Measurements from ENCODE around the gene RNASE4.

DNA sequence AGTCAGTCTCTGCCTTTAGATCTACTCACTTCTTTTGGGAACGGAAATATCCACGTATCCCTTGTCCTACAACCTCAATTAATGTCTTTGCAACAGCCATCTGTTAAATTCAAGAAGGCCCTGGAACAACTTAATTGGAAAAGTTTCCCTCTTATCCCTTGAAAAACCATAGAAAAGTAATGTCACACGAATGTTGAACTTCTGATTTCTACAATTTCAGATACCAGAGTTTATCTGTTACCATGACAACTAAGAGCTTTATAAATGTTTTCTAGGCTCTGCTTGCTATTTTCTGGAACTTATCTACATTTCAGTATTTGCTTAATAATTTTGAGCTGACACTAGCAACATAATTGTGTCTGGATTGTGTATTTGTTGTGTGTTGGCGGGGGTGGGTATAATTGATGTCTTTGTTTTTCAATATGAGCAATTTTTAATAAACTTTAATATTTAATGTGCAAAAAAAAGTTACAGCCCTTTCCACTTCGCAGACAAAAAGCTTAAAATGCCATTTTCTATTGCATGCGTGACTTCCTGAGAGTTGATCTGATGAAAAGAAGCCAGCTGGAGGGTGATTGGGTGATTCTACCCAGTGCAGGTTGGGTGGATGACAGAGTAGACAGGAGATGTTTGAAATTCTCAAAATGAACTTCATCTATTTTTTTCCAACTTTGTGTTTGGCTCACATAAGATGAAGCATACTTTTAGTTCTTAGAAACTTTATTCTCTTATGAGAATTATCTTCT lies 49.5 kb downstream of the RNASE4 start:
- TF ChIP-seq ZFP30 (CRISPR knock-in tag; IDR thresholded peaks at IDR 0.05) (no peak), GLIS3 (CRISPR knock-in tag; IDR thresholded peaks at IDR 0.05) (no peak), ARNTL (CRISPR knock-in tag; IDR thresholded peaks at IDR 0.05; ENCODE audit: borderline replicate concordance, low read depth) (no peak), ZNF8 (CRISPR knock-in tag; IDR thresholded peaks at IDR 0.05) (no peak), TCF4 (CRISPR knock-in tag; IDR thresholded peaks at IDR 0.05; ENCODE audit: borderline replicate concordance) (no peak), RARB (CRISPR knock-in tag; IDR thresholded peaks at IDR 0.05) (no peak), ZNF565 (CRISPR knock-in tag; conservative IDR thresholded peaks at IDR 0.05; ENCODE audit: low read depth) (no peak)
- TF ChIP-seq, protein P1, sequence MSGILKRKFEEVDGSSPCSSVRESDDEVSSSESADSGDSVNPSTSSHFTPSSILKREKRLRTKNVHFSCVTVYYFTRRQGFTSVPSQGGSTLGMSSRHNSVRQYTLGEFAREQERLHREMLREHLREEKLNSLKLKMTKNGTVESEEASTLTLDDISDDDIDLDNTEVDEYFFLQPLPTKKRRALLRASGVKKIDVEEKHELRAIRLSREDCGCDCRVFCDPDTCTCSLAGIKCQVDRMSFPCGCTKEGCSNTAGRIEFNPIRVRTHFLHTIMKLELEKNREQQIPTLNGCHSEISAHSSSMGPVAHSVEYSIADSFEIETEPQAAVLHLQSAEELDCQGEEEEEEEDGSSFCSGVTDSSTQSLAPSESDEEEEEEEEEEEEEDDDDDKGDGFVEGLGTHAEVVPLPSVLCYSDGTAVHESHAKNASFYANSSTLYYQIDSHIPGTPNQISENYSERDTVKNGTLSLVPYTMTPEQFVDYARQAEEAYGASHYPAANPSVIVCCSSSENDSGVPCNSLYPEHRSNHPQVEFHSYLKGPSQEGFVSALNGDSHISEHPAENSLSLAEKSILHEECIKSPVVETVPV (CRISPR knock-in tag; IDR thresholded peaks at IDR 0.05) = no peak
